Heart left ventricle (tissue), 13 donors: ENCODE measurements around the gene C3.

Experiments
- POLR2A ChIP-seq, 2 donors: fragments of 450-650 bp; IDR thresholded peaks; one replicate each; pipeline ENCODE4 v1.6.1; 2017; ENCODE audit warnings: antibody characterized with exemption in 2 of 2, mild to moderate bottlenecking in 2 of 2, moderate library complexity in 2 of 2
- TF ChIP-seq, protein P1 (sequence below), 12 donors: fragments of 200-600 bp; sonication (generic) in 4 of 12; IDR thresholded peaks; one replicate each; pipeline versions ENCODE4 v1.5.0 to v1.8.0; 2018 to 2022; ENCODE audit warnings: antibody characterized with exemption in 12 of 12, mild to moderate bottlenecking in 5 of 12
- donor health status: ischemic (EF 13 %, LVEDD 7.1; RV severe dilation, severe dysfunction).
- donor health status: DM: no; HTN: yes; CAD: no.
- donor health status: DM: no; HTN: no; CAD: no.
- donor health status: ischemic (EF 25% LVEDD 6.9; RV normal size, moderate dysfunction).
- donor health status: ischemic (EF 25% LVEDD 5.7; RV mildly dilated, moderate dysfunction).
- donor health status: ischemic (EF 35%, LVEDD 5.7; RV mildly dilated, moderate dysfunction).
- donor health status: nonischemic (EF 11% LVEDD 7.7; RV severe dilation, severe dysfunction).
- donor health status: DM: yes; HTN: yes; CAD: no.
- donor health status: PGD.
- donor health status: ischemic (EF 29% LVEDD 5.4; RV normal size, mild dysfunction).
- donor health status: nonischemic (EF 23%, LVEDD 6.1; RV moderate dilation, normal function).

DNA sequence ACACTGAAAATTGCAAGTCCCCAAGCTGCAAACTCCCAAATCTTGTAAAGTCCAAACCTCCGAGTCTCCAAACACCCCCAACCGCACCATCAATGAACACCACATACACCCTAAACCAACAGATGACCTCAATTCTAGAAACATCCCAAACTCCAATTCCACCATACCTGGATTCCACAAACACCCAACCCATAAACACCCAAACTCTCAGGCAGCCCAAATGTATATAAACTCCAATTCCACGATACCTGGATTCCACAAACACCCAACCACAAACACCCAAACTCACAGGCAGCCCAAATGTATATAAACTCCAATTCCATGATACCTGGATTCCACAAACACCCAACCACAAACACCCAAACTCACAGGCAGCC lies 470 bp downstream of the C3 start:
- TF ChIP-seq, protein P1, sequence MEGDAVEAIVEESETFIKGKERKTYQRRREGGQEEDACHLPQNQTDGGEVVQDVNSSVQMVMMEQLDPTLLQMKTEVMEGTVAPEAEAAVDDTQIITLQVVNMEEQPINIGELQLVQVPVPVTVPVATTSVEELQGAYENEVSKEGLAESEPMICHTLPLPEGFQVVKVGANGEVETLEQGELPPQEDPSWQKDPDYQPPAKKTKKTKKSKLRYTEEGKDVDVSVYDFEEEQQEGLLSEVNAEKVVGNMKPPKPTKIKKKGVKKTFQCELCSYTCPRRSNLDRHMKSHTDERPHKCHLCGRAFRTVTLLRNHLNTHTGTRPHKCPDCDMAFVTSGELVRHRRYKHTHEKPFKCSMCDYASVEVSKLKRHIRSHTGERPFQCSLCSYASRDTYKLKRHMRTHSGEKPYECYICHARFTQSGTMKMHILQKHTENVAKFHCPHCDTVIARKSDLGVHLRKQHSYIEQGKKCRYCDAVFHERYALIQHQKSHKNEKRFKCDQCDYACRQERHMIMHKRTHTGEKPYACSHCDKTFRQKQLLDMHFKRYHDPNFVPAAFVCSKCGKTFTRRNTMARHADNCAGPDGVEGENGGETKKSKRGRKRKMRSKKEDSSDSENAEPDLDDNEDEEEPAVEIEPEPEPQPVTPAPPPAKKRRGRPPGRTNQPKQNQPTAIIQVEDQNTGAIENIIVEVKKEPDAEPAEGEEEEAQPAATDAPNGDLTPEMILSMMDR (IDR thresholded peaks at IDR 0.05) = no peak
- TF ChIP-seq POLR2A (IDR thresholded peaks at IDR 0.05) = no peak
